HepG2 (cell line): ENCODE results near the gene FOXS1. TPM values are rescaled to one million over a fixed set of nuclear protein-coding genes. Genes with fewer than 3 reads are reported as not detected.

Experiments
- CTCF ChIP-seq: sonication (generic); formaldehyde crosslinking; IDR thresholded peaks from 2 replicates; pipeline ENCODE4 v1.5.0; 2020; ENCODE audit warnings: mild to moderate bottlenecking, missing genetic modification reagents, moderate library complexity
- HCFC1 ChIP-seq: fragments of 150-350 bp; IDR thresholded peaks from 2 replicates; pipeline ENCODE4 v1.6.1; 2014; ENCODE audit warnings: low read depth, low read length
- MAFF ChIP-seq: IDR thresholded peaks from 2 replicates; pipeline ENCODE4 v1.6.1; 2011; ENCODE audit warnings: low read depth, low read length, improper control_type of control experiment
- MZF1 ChIP-seq: sonication (generic); formaldehyde crosslinking; IDR thresholded peaks from 2 replicates; pipeline ENCODE4 v1.8.1; 2023; ENCODE audit warnings: mild to moderate bottlenecking, missing genetic modification reagents, borderline replicate concordance
- RBM22 ChIP-seq: fragments of 200-400 bp; formaldehyde crosslinking; optimal IDR thresholded peaks from 2 replicates; pipeline ENCODE3; 2017; ENCODE audit warnings: mild to moderate bottlenecking, low read length, moderate library complexity
- RFX1 ChIP-seq: fragments of 450-650 bp; IDR thresholded peaks from 2 replicates; pipeline ENCODE4 v1.6.1; 2017
- SNAPC2 ChIP-seq: sonication (generic); formaldehyde crosslinking; IDR thresholded peaks from 2 replicates; pipeline ENCODE4 v1.8.1; 2022; ENCODE audit warnings: mild to moderate bottlenecking, missing genetic modification reagents
- ZNF318 ChIP-seq: sonication (generic); formaldehyde crosslinking; IDR thresholded peaks from 2 replicates; pipeline ENCODE4 v1.4.0; 2020; ENCODE audit warnings: mild to moderate bottlenecking, missing genetic modification reagents
- ZNF34 ChIP-seq: sonication (generic); formaldehyde crosslinking; IDR thresholded peaks from 2 replicates; pipeline ENCODE4 v1.4.0; 2020; ENCODE audit warnings: mild to moderate bottlenecking, missing genetic modification reagents, borderline replicate concordance
- ZSCAN21 ChIP-seq: sonication (generic); formaldehyde crosslinking; IDR thresholded peaks from 2 replicates; pipeline ENCODE4 v1.8.0; 2022; ENCODE audit warnings: mild to moderate bottlenecking, missing genetic modification reagents, moderate library complexity, borderline replicate concordance
- polyA plus RNA-seq, 8 experiments: library from polyadenylated mRNA; depleted of rRNA in 3 of 8; stranded (reverse) in 7 of 8; unstranded in 1 of 8; fragments of >200 nt; fragmentation: Illumina TruSeq in 4 of 8; extraction: Trizol in 4 of 8; gene quantifications; 2 replicates each; pipeline versions ENCODE4 v1.2.1 to v1.2.3, GENCODE V29; 2011 to 2016; ENCODE audit warnings: low read depth in 4 of 8, missing spikeins in 1 of 8, mixed read lengths in 1 of 8; ENCODE audit not compliant: insufficient read depth in 1 of 8
- total RNA-seq, 5 experiments: library from RNA; depleted of rRNA; stranded (reverse); fragments of >200 nt; fragmentation: Illumina TruSeq; extraction: Trizol; gene quantifications; 2 replicates each; pipeline ENCODE4 v1.2.3, GENCODE V29; 2016; ENCODE audit warnings: low read depth in 1 of 5
- TF ChIP-seq, protein P1 (sequence below): sonication (generic); formaldehyde crosslinking; IDR thresholded peaks from 2 replicates; pipeline ENCODE4 v1.9.0; 2021; ENCODE audit warnings: missing genetic modification reagents, borderline replicate concordance

FOXS1 gene
- total and polyA plus RNA-seq, 2 of the 13 experiments (the other 11 are each of a cell fraction or from before 2014, with no cell fraction given), result not detected

- TF ChIP-seq ZSCAN21 (CRISPR knock-in tag) (no peak), RFX1 (no peak), MZF1 (CRISPR knock-in tag) (no peak), CTCF (peak; percentile 100), MAFF (no peak), ZNF34 (CRISPR knock-in tag) (no peak), HCFC1 (no peak), RBM22 (no peak), ZNF318 (CRISPR knock-in tag) (no peak), SNAPC2 (CRISPR knock-in tag) (no peak)
- TF ChIP-seq, protein P1, sequence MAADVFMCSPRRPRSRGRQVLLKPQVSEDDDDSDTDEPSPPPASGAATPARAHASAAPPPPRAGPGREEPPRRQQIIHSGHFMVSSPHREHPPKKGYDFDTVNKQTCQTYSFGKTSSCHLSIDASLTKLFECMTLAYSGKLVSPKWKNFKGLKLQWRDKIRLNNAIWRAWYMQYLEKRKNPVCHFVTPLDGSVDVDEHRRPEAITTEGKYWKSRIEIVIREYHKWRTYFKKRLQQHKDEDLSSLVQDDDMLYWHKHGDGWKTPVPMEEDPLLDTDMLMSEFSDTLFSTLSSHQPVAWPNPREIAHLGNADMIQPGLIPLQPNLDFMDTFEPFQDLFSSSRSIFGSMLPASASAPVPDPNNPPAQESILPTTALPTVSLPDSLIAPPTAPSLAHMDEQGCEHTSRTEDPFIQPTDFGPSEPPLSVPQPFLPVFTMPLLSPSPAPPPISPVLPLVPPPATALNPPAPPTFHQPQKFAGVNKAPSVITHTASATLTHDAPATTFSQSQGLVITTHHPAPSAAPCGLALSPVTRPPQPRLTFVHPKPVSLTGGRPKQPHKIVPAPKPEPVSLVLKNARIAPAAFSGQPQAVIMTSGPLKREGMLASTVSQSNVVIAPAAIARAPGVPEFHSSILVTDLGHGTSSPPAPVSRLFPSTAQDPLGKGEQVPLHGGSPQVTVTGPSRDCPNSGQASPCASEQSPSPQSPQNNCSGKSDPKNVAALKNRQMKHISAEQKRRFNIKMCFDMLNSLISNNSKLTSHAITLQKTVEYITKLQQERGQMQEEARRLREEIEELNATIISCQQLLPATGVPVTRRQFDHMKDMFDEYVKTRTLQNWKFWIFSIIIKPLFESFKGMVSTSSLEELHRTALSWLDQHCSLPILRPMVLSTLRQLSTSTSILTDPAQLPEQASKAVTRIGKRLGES (CRISPR knock-in tag), result no peak
Observed at GRCh38 chr20:31822421-31823330, 22.7 kb downstream of the FOXS1 start (continued).
